KMS-11 (cell line): ENCODE results near the gene LYRM1.
A peak's percentile ranks its signal among the peaks of the same experiment; 100 is the strongest.

Source experiments
- H2AFZ ChIP-seq: fragments of 200-600 bp; sonication (generic); 2 replicates; pipeline ENCODE4 v1.6.1; 2016; ENCODE audit warnings: antibody characterized with exemption, mixed run types, low read depth
- H3K27ac ChIP-seq: fragments of 200-600 bp; sonication (generic); 2 replicates; pipeline ENCODE4 v1.6.1; 2016; ENCODE audit warnings: mild to moderate bottlenecking, mixed run types
- H3K27me3 ChIP-seq: fragments of 200-600 bp; sonication (generic); 2 replicates; pipeline ENCODE4 v1.6.1; 2017; ENCODE audit warnings: mild to moderate bottlenecking, low read depth, mixed run types, moderate library complexity; ENCODE audit not compliant: insufficient read depth
- H3K36me3 ChIP-seq: fragments of 200-600 bp; sonication (generic); 2 replicates; pipeline ENCODE4 v1.6.1; 2017; ENCODE audit warnings: mild to moderate bottlenecking, mixed run types; ENCODE audit not compliant: insufficient read depth
- H3K4me1 ChIP-seq: fragments of 200-600 bp; sonication (generic); 2 replicates; pipeline ENCODE4 v1.6.1; 2016; ENCODE audit warnings: mild to moderate bottlenecking, low read depth, mixed run types; ENCODE audit not compliant: poor library complexity, severe bottlenecking
- H3K4me2 ChIP-seq: fragments of 200-600 bp; sonication (generic); 2 replicates; pipeline ENCODE4 v1.7.0; 2016; ENCODE audit warnings: mild to moderate bottlenecking, mixed run types
- H3K4me3 ChIP-seq: fragments of 200-600 bp; sonication (generic); IDR thresholded peaks from 2 replicates; pipeline ENCODE4 v1.6.1; 2017; ENCODE audit warnings: low read depth, low read length, mixed read lengths; ENCODE audit not compliant: insufficient read depth
- H3K79me2 ChIP-seq: fragments of 200-600 bp; sonication (generic); 2 replicates; pipeline ENCODE4 v1.6.1; 2016; ENCODE audit warnings: low read depth, mixed run types; ENCODE audit not compliant: insufficient read depth
- H3K9ac ChIP-seq: fragments of 200-600 bp; sonication (generic); 2 replicates; pipeline ENCODE4 v1.6.1; 2016; ENCODE audit warnings: mild to moderate bottlenecking, mixed run types
- H4K20me1 ChIP-seq: fragments of 200-600 bp; sonication (generic); 2 replicates; pipeline ENCODE4 v1.6.1; 2016; ENCODE audit warnings: mild to moderate bottlenecking, mixed run types; ENCODE audit not compliant: insufficient read depth
- TF ChIP-seq, protein P1 (sequence below): fragments of 200-600 bp; sonication (generic); conservative IDR thresholded peaks from 2 replicates; pipeline ENCODE4 v1.6.1; 2017; ENCODE audit warnings: low read depth, mild to moderate bottlenecking, antibody characterized with exemption, low read length, moderate library complexity, mixed read lengths

Gene LYRM1

DNA sequence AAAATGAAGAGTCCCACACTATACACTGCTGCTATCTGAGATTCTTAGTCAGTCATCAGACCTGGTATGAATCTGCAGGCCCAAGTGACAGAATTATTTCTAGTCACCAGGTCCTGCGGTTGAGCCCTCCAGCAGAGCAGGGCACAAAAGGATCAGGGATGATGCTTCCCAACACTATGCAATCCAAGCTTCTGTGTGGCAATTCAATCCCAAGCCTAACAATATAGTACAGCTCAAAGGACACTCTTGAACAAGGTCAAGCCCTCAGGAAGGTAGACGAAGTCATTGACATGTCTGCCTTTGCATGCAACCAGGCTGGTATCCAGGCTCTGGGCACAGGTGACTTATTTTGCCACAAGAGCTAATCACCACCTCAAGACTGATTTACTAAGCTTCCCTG lies 6.2 kb upstream of the LYRM1 start:
- Histone ChIP-seq H3K27me3 (no peaks in the 10 kb centered on the region), H2AFZ (no peak overlapping the region), H3K79me2 (no peaks in the 10 kb centered on the region), H3K36me3 (no peaks in the 10 kb centered on the region), H3K4me1 (peaks cover 5% of the 10 kb centered on the region), H3K27ac (no peak overlapping the region), H3K9ac (no peak overlapping the region), H3K4me3 (no peak overlapping the region), H3K4me2 (no peak overlapping the region), H4K20me1 (no peaks in the 10 kb centered on the region)
- TF ChIP-seq, protein P1, sequence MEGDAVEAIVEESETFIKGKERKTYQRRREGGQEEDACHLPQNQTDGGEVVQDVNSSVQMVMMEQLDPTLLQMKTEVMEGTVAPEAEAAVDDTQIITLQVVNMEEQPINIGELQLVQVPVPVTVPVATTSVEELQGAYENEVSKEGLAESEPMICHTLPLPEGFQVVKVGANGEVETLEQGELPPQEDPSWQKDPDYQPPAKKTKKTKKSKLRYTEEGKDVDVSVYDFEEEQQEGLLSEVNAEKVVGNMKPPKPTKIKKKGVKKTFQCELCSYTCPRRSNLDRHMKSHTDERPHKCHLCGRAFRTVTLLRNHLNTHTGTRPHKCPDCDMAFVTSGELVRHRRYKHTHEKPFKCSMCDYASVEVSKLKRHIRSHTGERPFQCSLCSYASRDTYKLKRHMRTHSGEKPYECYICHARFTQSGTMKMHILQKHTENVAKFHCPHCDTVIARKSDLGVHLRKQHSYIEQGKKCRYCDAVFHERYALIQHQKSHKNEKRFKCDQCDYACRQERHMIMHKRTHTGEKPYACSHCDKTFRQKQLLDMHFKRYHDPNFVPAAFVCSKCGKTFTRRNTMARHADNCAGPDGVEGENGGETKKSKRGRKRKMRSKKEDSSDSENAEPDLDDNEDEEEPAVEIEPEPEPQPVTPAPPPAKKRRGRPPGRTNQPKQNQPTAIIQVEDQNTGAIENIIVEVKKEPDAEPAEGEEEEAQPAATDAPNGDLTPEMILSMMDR, result no peak

DNA sequence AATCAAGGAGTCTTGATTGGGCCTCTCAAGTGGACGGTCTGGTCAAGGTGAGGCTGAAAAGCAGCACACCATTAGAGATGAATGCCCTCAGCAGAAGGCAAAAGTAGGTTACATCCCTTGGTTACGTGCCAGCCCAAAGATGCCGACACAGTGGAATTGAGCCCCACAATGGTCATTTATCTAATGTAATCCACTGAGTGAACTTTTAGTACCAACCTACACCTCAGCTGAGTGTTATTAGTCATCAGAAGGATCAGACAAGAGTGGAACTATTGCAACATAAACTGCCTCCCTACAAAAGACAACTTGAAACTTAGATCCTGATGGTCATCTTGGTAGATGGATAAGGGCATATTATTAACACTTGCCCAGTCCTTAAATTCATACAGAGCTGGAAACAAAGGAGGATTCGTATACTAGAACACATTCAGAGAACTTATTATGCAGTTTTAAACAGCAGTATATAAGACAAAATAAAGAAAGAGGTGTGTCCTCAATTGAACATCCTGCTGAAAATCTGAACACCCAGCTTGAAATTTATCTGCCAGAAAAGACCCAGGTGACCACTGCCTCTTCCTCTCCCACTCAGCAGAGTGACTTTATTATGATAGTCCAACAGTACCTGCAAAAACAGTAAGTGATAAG lies 3.2 kb upstream of the LYRM1 start:
- Histone ChIP-seq H3K4me1 (peaks cover 15% of the 10 kb centered on the region), H2AFZ (no peak overlapping the region), H4K20me1 (no peaks in the 10 kb centered on the region), H3K4me2 (no peak overlapping the region), H3K27ac (no peak overlapping the region), H3K9ac (no peak overlapping the region), H3K79me2 (peaks cover 13% of the 10 kb centered on the region; the same call in 1 of the 2 replicates), H3K27me3 (no peaks in the 10 kb centered on the region), H3K36me3 (no peaks in the 10 kb centered on the region), H3K4me3 (no peak overlapping the region)
- TF ChIP-seq, protein P1, result no peak

DNA sequence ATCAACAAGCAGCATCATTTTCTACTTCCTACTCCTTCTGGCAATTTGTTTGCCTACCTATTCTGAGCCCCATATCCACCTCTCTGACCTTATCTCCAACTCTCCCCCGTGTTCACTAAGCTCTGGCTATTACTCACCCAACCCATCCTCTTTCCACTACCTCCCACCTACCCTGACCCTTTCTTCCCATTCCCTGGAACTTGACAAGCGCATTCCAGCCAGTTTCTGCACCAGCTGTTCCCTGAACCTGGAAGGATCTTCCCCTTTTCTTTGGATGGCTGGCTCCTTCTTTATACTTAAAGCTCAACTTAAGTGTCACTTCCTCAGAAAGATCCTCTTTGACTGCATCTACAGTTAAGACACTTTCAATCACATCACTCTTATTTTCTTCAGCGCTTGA lies 2.6 kb upstream of the LYRM1 start:
- TF ChIP-seq, protein P1, result no peak
- H3K79me2 ChIP-seq, result peaks cover 13% of the 10 kb centered on the region; the same call in 1 of the 2 replicates
- no peak overlapping the region for H3K27ac ChIP-seq
- no peaks in the 10 kb centered on the region for H4K20me1 ChIP-seq
- no peaks in the 10 kb centered on the region for H3K36me3 ChIP-seq
- H3K4me1 ChIP-seq, result peaks cover 15% of the 10 kb centered on the region
- H3K4me2 ChIP-seq, result no peak overlapping the region
- no peak overlapping the region for H3K4me3 ChIP-seq
- H2AFZ ChIP-seq, result no peak overlapping the region
- no peak overlapping the region for H3K9ac ChIP-seq
- no peaks in the 10 kb centered on the region for H3K27me3 ChIP-seq

DNA sequence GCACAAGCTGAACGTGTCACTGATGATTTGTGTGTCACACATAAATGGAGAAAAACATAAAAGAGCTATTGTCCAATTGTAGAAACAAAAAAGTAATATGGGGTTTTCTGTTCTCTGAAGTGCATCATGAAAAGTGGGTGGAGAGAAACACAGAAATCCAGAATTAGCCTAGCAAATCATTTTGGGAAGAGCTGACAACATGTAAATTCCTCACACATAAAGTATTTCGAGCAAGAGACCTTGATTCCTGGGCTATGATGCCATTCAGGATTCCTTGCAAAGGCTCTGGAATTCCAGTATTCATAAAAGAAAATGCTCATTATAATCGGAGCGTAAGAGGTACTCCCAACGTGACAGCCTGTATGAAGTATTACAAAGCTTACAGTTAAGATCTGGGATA lies 1.5 kb upstream of the LYRM1 start:
- Histone ChIP-seq H3K4me2 (peak overlapping the region; percentile 48), H4K20me1 (no peaks in the 10 kb centered on the region), H3K9ac (peak overlapping the region; percentile 38; the same call in 1 of the 2 replicates), H3K27ac (no peak overlapping the region), H2AFZ (no peak overlapping the region), H3K36me3 (no peaks in the 10 kb centered on the region), H3K79me2 (peaks cover 13% of the 10 kb centered on the region; the same call in 1 of the 2 replicates), H3K4me1 (peaks cover 26% of the 10 kb centered on the region), H3K27me3 (no peaks in the 10 kb centered on the region), H3K4me3 (no peak overlapping the region)
- TF ChIP-seq, protein P1, result no peak
